GM06990 (cell line): ENCODE measurements around the gene LRRFIP2.
"Not testable (repeated sequence)": the region's sequence is repeated elsewhere in the genome, so short reads cannot be mapped to it uniquely, and the experiment has no call there.

ENCODE experiments used
- DNase-seq: peaks from one replicate; pipeline ENCODE4 v3.0.0-alpha.2; 2011; ENCODE audit not compliant: insufficient read length; ENCODE audit errors: extremely low read depth
- H3K27me3 ChIP-seq: replicated peaks from 2 replicates; pipeline ENCODE4 v1.6.0; 2011; ENCODE audit warnings: low read length; ENCODE audit not compliant: control insufficient read depth, insufficient read depth
- H3K36me3 ChIP-seq: 2 replicates; pipeline ENCODE4 v1.5.1; 2011; ENCODE audit warnings: low read length; ENCODE audit not compliant: control insufficient read depth, insufficient read depth
- H3K4me3 ChIP-seq: replicated peaks from 2 replicates; pipeline ENCODE4 v1.5.1; 2011; ENCODE audit warnings: low read depth, mild to moderate bottlenecking, control low read depth, low read length
- CTCF ChIP-seq: IDR thresholded peaks from 2 replicates; pipeline ENCODE4 v1.5.1; 2011; ENCODE audit warnings: low read length, control low read depth, mild to moderate bottlenecking, inconsistent platforms; ENCODE audit not compliant: insufficient read depth, poor library complexity, severe bottlenecking

The LRRFIP2 gene

GRCh38 chr3:37174532-37175126 lies at the start of gene LRRFIP2:
Gene LRRFIP2, minus strand, starts transcription at chr3:37174582. Its CDS starts 25,599 bp downstream, at chr3:37148983.
- peak; percentile 77 for DNase-seq
- peak within 1 kb of the TSS; percentile 91 for H3K4me3 ChIP-seq
- no peaks in the 10 kb centered on the region for H3K27me3 ChIP-seq
- TF ChIP-seq CTCF = no peak
- peaks cover 3% of the 10 kb centered on the region for H3K36me3 ChIP-seq

- no peak for TF ChIP-seq CTCF
- Histone ChIP-seq H3K4me3 (no peak overlapping the region), H3K36me3 (no peaks in the 10 kb centered on the region), H3K27me3 (no peaks in the 10 kb centered on the region; the same call in 1 of the 2 replicates)
- no peak for DNase-seq
Observed at GRCh38 chr3:37223576-37223975, 49.2 kb upstream of the LRRFIP2 start.

GRCh38 chr3:37223141-37223558 lies 48.8 kb upstream of the LRRFIP2 start:
- Histone ChIP-seq H3K36me3 (no peaks in the 10 kb centered on the region), H3K27me3 (no peaks in the 10 kb centered on the region; the same call in 1 of the 2 replicates), H3K4me3 (no peak overlapping the region)
- TF ChIP-seq CTCF = no peak
- DNase-seq = no peak

GRCh38 chr3:37222542-37222941 lies 48.2 kb upstream of the LRRFIP2 start:
- H3K27me3 ChIP-seq, H3K4me3 ChIP-seq, DNase-seq, H3K36me3 ChIP-seq: not testable (repeated sequence)

GRCh38 chr3:37221407-37221806 lies 47.0 kb upstream of the LRRFIP2 start:
- DNase-seq = no peak
- H3K36me3 ChIP-seq = no peaks in the 10 kb centered on the region
- TF ChIP-seq CTCF = no peak
- H3K4me3 ChIP-seq = no peak overlapping the region
- H3K27me3 ChIP-seq = no peaks in the 10 kb centered on the region; the same call in 1 of the 2 replicates

GRCh38 chr3:37219266-37219665 lies 44.9 kb upstream of the LRRFIP2 start:
- H3K27me3 ChIP-seq = no peaks in the 10 kb centered on the region; the same call in 1 of the 2 replicates
- no peak for TF ChIP-seq CTCF
- no peak overlapping the region for H3K4me3 ChIP-seq
- H3K36me3 ChIP-seq = no peaks in the 10 kb centered on the region
- no peak for DNase-seq
